ENCODE results near the gene ZNRD2. TPM values are rescaled to one million over a fixed set of nuclear protein-coding genes. Genes with fewer than 3 reads are reported as not detected.
"Not testable (repeated sequence)": the region's sequence is repeated elsewhere in the genome, so short reads cannot be mapped to it uniquely, and the experiment has no call there.

Gene ZNRD2
- total RNA-seq: 26.6 TPM

- DNase-seq: peak; percentile 99
These were observed at the start of gene ZNRD2 for GRCh38 chr11:65569973-65570918. ZNRD2 (plus strand) TSS chr11:65570477; CDS start chr11:65570492, 15 bp downstream.

GRCh38 chr11:65521777-65522521, 48.3 kb upstream of the ZNRD2 start:
- DNase-seq: not testable (repeated sequence)

GRCh38 chr11:65522718-65523630, 47.3 kb upstream of the ZNRD2 start:
- DNase-seq: peak; percentile 33

- DNase-seq: not testable (repeated sequence)
These were observed 46.7 kb upstream of the ZNRD2 start for GRCh38 chr11:65523631-65523968.

- DNase-seq: no peak
These were observed 46.1 kb upstream of the ZNRD2 start for GRCh38 chr11:65524014-65524740.

- DNase-seq: peak; percentile 90
These were observed 45.3 kb upstream of the ZNRD2 start, which contains the start of gene SCYL1 for GRCh38 chr11:65524741-65525545. SCYL1 (plus strand) TSS chr11:65525083; CDS start chr11:65525154, 71 bp downstream.

GRCh38 chr11:65525546-65526480, 44.5 kb upstream of the ZNRD2 start:
- no peak for DNase-seq

- DNase-seq: no peak
These were observed 43.5 kb upstream of the ZNRD2 start for GRCh38 chr11:65526744-65527143.

- DNase-seq: no peak
These were observed 41.4 kb upstream of the ZNRD2 start for GRCh38 chr11:65528819-65529350.

- DNase-seq: no peak
These were observed 40.7 kb upstream of the ZNRD2 start for GRCh38 chr11:65529475-65530156.

GRCh38 chr11:65530157-65530496, 40.1 kb upstream of the ZNRD2 start:
- no peak for DNase-seq

- no peak for DNase-seq
These were observed 37.8 kb upstream of the ZNRD2 start for GRCh38 chr11:65532388-65533064.

GRCh38 chr11:65535102-65535501, 35.2 kb upstream of the ZNRD2 start:
- DNase-seq: no peak

- no peak for DNase-seq
These were observed 33.6 kb upstream of the ZNRD2 start for GRCh38 chr11:65536412-65537295.

- no peak for DNase-seq
These were observed 33.0 kb upstream of the ZNRD2 start for GRCh38 chr11:65537296-65537597.

GRCh38 chr11:65537620-65538231, 32.6 kb upstream of the ZNRD2 start:
- DNase-seq: no peak

All from tongue (tissue), 2 donors.